ENCODE results near the gene APELA. TPM values are rescaled to one million over a fixed set of nuclear protein-coding genes. Genes with fewer than 3 reads are reported as not detected.

APELA gene
- total RNA-seq, 2 donors from 2014 or later = not detected

GRCh38 chr4:164892018-164892417 is 15.0 kb downstream of the APELA start:
- 57 to 63% methylated on average over 3 of the region's 3 CpGs for WGBS, 2 donors
- DNase-seq = no peak
- Histone ChIP-seq H3K4me1 (no peaks in the 10 kb centered on the region), H3K9me3 (no peaks in the 10 kb centered on the region), H3K27me3 (no peaks in the 10 kb centered on the region), H3K36me3 (replicated peaks in 1 of 2; ENCODE audit: insufficient read depth in 1 of 2, low read depth in 2 of 2) (no peaks in the 10 kb centered on the region), H3K27ac (no peak overlapping the region), H3K4me3 (no peak overlapping the region)
- intact Hi-C loops (cut with DNase I) = no loop called here
- no peak for ATAC-seq
- TF ChIP-seq, protein P1, sequence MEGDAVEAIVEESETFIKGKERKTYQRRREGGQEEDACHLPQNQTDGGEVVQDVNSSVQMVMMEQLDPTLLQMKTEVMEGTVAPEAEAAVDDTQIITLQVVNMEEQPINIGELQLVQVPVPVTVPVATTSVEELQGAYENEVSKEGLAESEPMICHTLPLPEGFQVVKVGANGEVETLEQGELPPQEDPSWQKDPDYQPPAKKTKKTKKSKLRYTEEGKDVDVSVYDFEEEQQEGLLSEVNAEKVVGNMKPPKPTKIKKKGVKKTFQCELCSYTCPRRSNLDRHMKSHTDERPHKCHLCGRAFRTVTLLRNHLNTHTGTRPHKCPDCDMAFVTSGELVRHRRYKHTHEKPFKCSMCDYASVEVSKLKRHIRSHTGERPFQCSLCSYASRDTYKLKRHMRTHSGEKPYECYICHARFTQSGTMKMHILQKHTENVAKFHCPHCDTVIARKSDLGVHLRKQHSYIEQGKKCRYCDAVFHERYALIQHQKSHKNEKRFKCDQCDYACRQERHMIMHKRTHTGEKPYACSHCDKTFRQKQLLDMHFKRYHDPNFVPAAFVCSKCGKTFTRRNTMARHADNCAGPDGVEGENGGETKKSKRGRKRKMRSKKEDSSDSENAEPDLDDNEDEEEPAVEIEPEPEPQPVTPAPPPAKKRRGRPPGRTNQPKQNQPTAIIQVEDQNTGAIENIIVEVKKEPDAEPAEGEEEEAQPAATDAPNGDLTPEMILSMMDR (IDR thresholded peaks at IDR 0.05) = no peak
- no peak for TF ChIP-seq POLR2A (IDR thresholded peaks at IDR 0.05)

DNA sequence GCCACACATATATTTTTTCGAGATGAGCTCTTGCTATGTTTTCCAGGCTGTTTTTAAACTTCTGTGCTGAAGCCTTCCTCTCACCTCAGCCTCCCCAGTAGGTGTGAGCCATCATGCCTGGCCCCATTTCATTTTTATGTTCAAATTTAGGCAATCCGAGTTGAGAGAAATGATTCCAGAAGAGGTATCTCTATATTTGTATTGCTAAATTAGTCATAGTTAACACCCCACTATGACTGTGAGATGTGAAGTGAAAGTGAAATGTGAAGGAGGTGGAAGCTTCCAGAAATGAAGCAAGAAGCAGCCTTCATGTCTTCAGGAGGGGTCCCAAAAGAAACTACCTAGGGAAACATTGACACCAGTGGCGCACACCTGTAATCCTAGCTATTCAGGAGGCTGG is 17.7 kb downstream of the APELA start:
- no peak for ATAC-seq
- no peak for DNase-seq
- H3K27ac ChIP-seq = no peak overlapping the region
- TF ChIP-seq, protein P1 (IDR thresholded peaks at IDR 0.05) = no peak
- no peak for TF ChIP-seq POLR2A (IDR thresholded peaks at IDR 0.05)
- H3K36me3 ChIP-seq (replicated peaks in 1 of 2; ENCODE audit: insufficient read depth in 1 of 2, low read depth in 2 of 2) = no peaks in the 10 kb centered on the region
- H3K27me3 ChIP-seq = no peaks in the 10 kb centered on the region
- H3K4me1 ChIP-seq = no peaks in the 10 kb centered on the region
- H3K4me3 ChIP-seq = no peak overlapping the region
- 65 to 68% methylated on average over 3 of the region's 3 CpGs for WGBS, 2 donors
- intact Hi-C loops (cut with DNase I) = no loop called here
- H3K9me3 ChIP-seq = no peaks in the 10 kb centered on the region

DNA sequence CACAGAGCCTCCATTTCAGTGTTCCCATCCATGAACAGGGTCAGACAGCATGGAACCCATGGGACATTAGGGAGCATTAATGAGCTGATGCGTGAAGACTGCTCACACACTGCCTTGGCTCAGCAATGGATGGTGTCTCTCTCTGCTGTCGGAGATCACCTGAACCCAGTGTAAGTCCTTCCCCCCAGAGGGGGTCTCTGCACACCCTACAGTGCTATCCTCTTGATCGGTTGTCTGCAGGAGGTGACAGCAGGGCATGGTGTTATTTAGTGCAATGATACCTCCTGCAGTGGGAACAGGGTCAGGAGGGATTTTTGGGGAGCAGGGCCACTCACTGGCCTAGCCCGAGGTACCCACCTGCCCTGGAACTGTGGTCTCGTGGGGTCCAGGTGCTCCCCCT is 25.6 kb downstream of the APELA start:
- 65 to 83% methylated on average over 2 to 5 of the region's 5 CpGs for WGBS, 2 donors
- DNase-seq (no peak), ATAC-seq (no peak)
- Histone ChIP-seq H3K9me3 (no peaks in the 10 kb centered on the region), H3K4me1 (no peaks in the 10 kb centered on the region), H3K4me3 (no peak overlapping the region), H3K36me3 (replicated peaks in 1 of 2; ENCODE audit: insufficient read depth in 1 of 2, low read depth in 2 of 2) (no peaks in the 10 kb centered on the region), H3K27me3 (no peaks in the 10 kb centered on the region), H3K27ac (no peak overlapping the region)
- no peak for TF ChIP-seq POLR2A (IDR thresholded peaks at IDR 0.05)
- intact Hi-C loops (cut with DNase I) = no loop called here

- intact Hi-C loops (cut with DNase I) = no loop called here
- TF ChIP-seq, protein P1 (IDR thresholded peaks at IDR 0.05) = no peak
- TF ChIP-seq POLR2A (IDR thresholded peaks at IDR 0.05) = no peak
These were observed 27.4 kb downstream of the APELA start for GRCh38 chr4:164904336-164904735.

GRCh38 chr4:164904941-164905340 is 28.0 kb downstream of the APELA start:
- no peak for ATAC-seq
- no peaks in the 10 kb centered on the region for H3K9me3 ChIP-seq
- intact Hi-C loops (cut with DNase I) = no loop called here

More at GRCh38 chr4:164904336-164904735, 27.4 kb downstream of the APELA start:
- no peaks in the 10 kb centered on the region for H3K4me1 ChIP-seq
- no peak overlapping the region for H3K4me3 ChIP-seq
- ATAC-seq (no peak), DNase-seq (no peak)
- 61 to 67% methylated on average over 5 of the region's 5 CpGs for WGBS, 2 donors
- no peaks in the 10 kb centered on the region for H3K9me3 ChIP-seq
- no peaks in the 10 kb centered on the region for H3K27me3 ChIP-seq
- no peaks in the 10 kb centered on the region for H3K36me3 ChIP-seq (replicated peaks in 1 of 2; ENCODE audit: insufficient read depth in 1 of 2, low read depth in 2 of 2)
- no peak overlapping the region for H3K27ac ChIP-seq

More at GRCh38 chr4:164904941-164905340, 28.0 kb downstream of the APELA start:
- no peak for TF ChIP-seq POLR2A (IDR thresholded peaks at IDR 0.05)
- TF ChIP-seq, protein P1 (IDR thresholded peaks at IDR 0.05) = no peak
- Histone ChIP-seq H3K4me3 (no peak overlapping the region), H3K27ac (no peak overlapping the region), H3K36me3 (replicated peaks in 1 of 2; ENCODE audit: insufficient read depth in 1 of 2, low read depth in 2 of 2) (no peaks in the 10 kb centered on the region), H3K4me1 (no peaks in the 10 kb centered on the region), H3K27me3 (no peaks in the 10 kb centered on the region)
- WGBS, 2 donors = 63 to 70% methylated on average over 2 of the region's 2 CpGs
- DNase-seq = no peak

Data from body of pancreas (tissue), 4 donors.